Raji (cell line): Measurements from ENCODE around the gene MAMDC2.

ENCODE experiments used
- POLR2A ChIP-seq: IDR thresholded peaks from 2 replicates; pipeline ENCODE4 v1.6.1; 2011; ENCODE audit warnings: low read depth, low read length, control low read depth; ENCODE audit not compliant: insufficient read depth

Gene MAMDC2

GRCh38 chr9:70127036-70127435 lies 83.4 kb downstream of the MAMDC2 start:
- TF ChIP-seq POLR2A: no peak

- no peak for TF ChIP-seq POLR2A
These were observed 84.1 kb downstream of the MAMDC2 start for GRCh38 chr9:70127540-70128416.

- TF ChIP-seq POLR2A: no peak
These were observed 86.6 kb downstream of the MAMDC2 start for GRCh38 chr9:70130266-70130665.

- no peak for TF ChIP-seq POLR2A
These were observed 87.6 kb downstream of the MAMDC2 start for GRCh38 chr9:70131296-70131695.

GRCh38 chr9:70133253-70134208 lies 89.9 kb downstream of the MAMDC2 start:
- TF ChIP-seq POLR2A: no peak

GRCh38 chr9:70134360-70134759 lies 90.7 kb downstream of the MAMDC2 start:
- TF ChIP-seq POLR2A: no peak

GRCh38 chr9:70135176-70135575 lies 91.5 kb downstream of the MAMDC2 start:
- TF ChIP-seq POLR2A: no peak

GRCh38 chr9:70136632-70137031 lies 93.0 kb downstream of the MAMDC2 start:
- TF ChIP-seq POLR2A: no peak

GRCh38 chr9:70137577-70137976 lies 93.9 kb downstream of the MAMDC2 start:
- TF ChIP-seq POLR2A: no peak

GRCh38 chr9:70142101-70142500 lies 98.5 kb downstream of the MAMDC2 start:
- no peak for TF ChIP-seq POLR2A

- no peak for TF ChIP-seq POLR2A
These were observed 99.9 kb downstream of the MAMDC2 start for GRCh38 chr9:70143394-70144130.

GRCh38 chr9:70144131-70144503 lies 100.5 kb downstream of the MAMDC2 start:
- no peak for TF ChIP-seq POLR2A

GRCh38 chr9:70145981-70146380 lies 102.3 kb downstream of the MAMDC2 start:
- TF ChIP-seq POLR2A: no peak

GRCh38 chr9:70147196-70147595 lies 103.5 kb downstream of the MAMDC2 start:
- no peak for TF ChIP-seq POLR2A

- no peak for TF ChIP-seq POLR2A
These were observed 104.0 kb downstream of the MAMDC2 start for GRCh38 chr9:70147651-70148050.

- TF ChIP-seq POLR2A: no peak
These were observed 108.7 kb downstream of the MAMDC2 start for GRCh38 chr9:70152350-70152749.

GRCh38 chr9:70156729-70157128 lies 113.1 kb downstream of the MAMDC2 start:
- no peak for TF ChIP-seq POLR2A
